GM23338 (cell line): ENCODE results near the gene USF2. TPM values are rescaled to one million over a fixed set of nuclear protein-coding genes. Genes with fewer than 3 reads are reported as not detected.
A peak's percentile ranks its signal among the peaks of the same experiment; 100 is the strongest.

ENCODE experiments used
- ATAC-seq: fragments of 200-7000 bp; cut with Tn5 transposase; 3 replicates; pipeline ENCODE4 v1.9.1; 2020
- DNase-seq: peaks from one replicate; pipeline ENCODE4 v3.0.0-alpha.2; 2015; ENCODE audit warnings: low spot score
- H2AFZ ChIP-seq: fragments of 200-600 bp; sonication (generic); 2 replicates; pipeline ENCODE4 v1.8.0; 2016; ENCODE audit warnings: antibody characterized with exemption, mild to moderate bottlenecking, moderate library complexity
- H3F3A ChIP-seq: fragments of 200-600 bp; sonication (generic); replicated peaks from 2 replicates; pipeline ENCODE4 v1.8.0; 2017; ENCODE audit warnings: antibody characterized with exemption, mixed run types, low read depth
- H3K27ac ChIP-seq: fragments of 200-600 bp; sonication (generic); 2 replicates; pipeline ENCODE4 v1.6.1; 2016; ENCODE audit warnings: low read depth
- H3K27me3 ChIP-seq: fragments of 200-600 bp; sonication (generic); 2 replicates; pipeline ENCODE4 v1.8.0; 2016; ENCODE audit warnings: mild to moderate bottlenecking, mixed run types, moderate library complexity; ENCODE audit not compliant: insufficient read depth
- H3K36me3 ChIP-seq: fragments of 200-600 bp; sonication (generic); 2 replicates; pipeline ENCODE4 v1.8.0; 2016; ENCODE audit warnings: mild to moderate bottlenecking; ENCODE audit not compliant: insufficient read depth
- H3K4me1 ChIP-seq: fragments of 200-600 bp; sonication (generic); 2 replicates; pipeline ENCODE4 v1.8.0; 2016; ENCODE audit warnings: mild to moderate bottlenecking, moderate library complexity; ENCODE audit not compliant: insufficient read depth
- H3K4me2 ChIP-seq: fragments of 200-600 bp; sonication (generic); 2 replicates; pipeline ENCODE4 v1.7.1; 2017; ENCODE audit warnings: mixed run types
- H3K4me3 ChIP-seq: fragments of 200-600 bp; sonication (generic); 2 replicates; pipeline ENCODE4 v1.6.1; 2016; ENCODE audit warnings: mixed run types
- H3K79me2 ChIP-seq: fragments of 200-600 bp; sonication (generic); replicated peaks from 2 replicates; pipeline ENCODE4 v1.8.0; 2017; ENCODE audit warnings: mild to moderate bottlenecking; ENCODE audit not compliant: insufficient read depth
- H3K9me2 ChIP-seq: fragments of 200-600 bp; sonication (generic); 2 replicates; pipeline ENCODE4 v1.8.0; 2017; ENCODE audit not compliant: insufficient read depth
- H4K20me1 ChIP-seq: fragments of 200-600 bp; sonication (generic); replicated peaks from 2 replicates; pipeline ENCODE4 v1.8.0; 2017; ENCODE audit warnings: mild to moderate bottlenecking; ENCODE audit not compliant: insufficient read depth
- H3K27ac Mint-ChIP-seq: 2 replicates; pipeline ENCODE4 v1.8.0; 2020; ENCODE audit warnings: inconsistent platforms, mild to moderate bottlenecking, moderate library complexity, mixed read lengths
- H3K27me3 Mint-ChIP-seq: 3 replicates; pipeline ENCODE4 v1.8.0; 2022; ENCODE audit warnings: low read depth, mild to moderate bottlenecking, moderate library complexity, mixed read lengths, inconsistent platforms; ENCODE audit not compliant: insufficient read depth, poor library complexity
- H3K36me3 Mint-ChIP-seq: 3 replicates; pipeline ENCODE4 v1.8.0; 2021; ENCODE audit warnings: low read depth, mild to moderate bottlenecking, inconsistent platforms, moderate library complexity, mixed read lengths
- H3K4me1 Mint-ChIP-seq: 3 replicates; pipeline ENCODE4 v1.8.0; 2020; ENCODE audit warnings: mild to moderate bottlenecking, inconsistent platforms, mixed read lengths
- H3K4me3 Mint-ChIP-seq: 3 replicates; pipeline ENCODE4 v1.8.0; 2021; ENCODE audit warnings: moderate library complexity, mild to moderate bottlenecking, inconsistent platforms, mixed read lengths
- H3K9me3 Mint-ChIP-seq: 3 replicates; pipeline ENCODE4 v1.8.0; 2020; ENCODE audit warnings: moderate library complexity, mild to moderate bottlenecking, inconsistent platforms, mixed read lengths
- CREB1 ChIP-seq: fragments of 250-450 bp; sonication (Bioruptor Pico); IDR thresholded peaks from 2 replicates; pipeline ENCODE4 v1.5.0; 2020; ENCODE audit warnings: low read depth, mild to moderate bottlenecking, moderate library complexity
- EZH2 ChIP-seq: fragments of 200-600 bp; sonication (generic); IDR thresholded peaks from one replicate; pipeline ENCODE4 v1.8.0; 2017; ENCODE audit warnings: antibody characterized with exemption, mild to moderate bottlenecking, low read depth; ENCODE audit not compliant: unreplicated experiment
- EZH2phosphoT487 ChIP-seq: fragments of 200-600 bp; sonication (generic); IDR thresholded peaks from one replicate; pipeline ENCODE4 v1.8.1; 2018; ENCODE audit warnings: antibody characterized with exemption; ENCODE audit not compliant: unreplicated experiment
- JUNB ChIP-seq: IDR thresholded peaks from one replicate; pipeline ENCODE4 v1.6.1; 2016; ENCODE audit warnings: antibody characterized with exemption; ENCODE audit not compliant: unreplicated experiment
- NANOG ChIP-seq: IDR thresholded peaks from 2 replicates; pipeline ENCODE4 v1.6.1; 2016; ENCODE audit warnings: antibody characterized with exemption, borderline replicate concordance
- POLR2AphosphoS5 ChIP-seq: IDR thresholded peaks from 2 replicates; pipeline ENCODE4 v1.6.1; 2016; ENCODE audit warnings: antibody characterized with exemption, low read depth
- STAT1 ChIP-seq: IDR thresholded peaks from one replicate; pipeline ENCODE4 v1.6.1; 2016; ENCODE audit warnings: antibody characterized with exemption; ENCODE audit not compliant: unreplicated experiment
- ZNF114 ChIP-seq: fragments of 250-450 bp; sonication (Bioruptor Pico); IDR thresholded peaks from 2 replicates; pipeline ENCODE4 v1.5.0; 2020; ENCODE audit warnings: mild to moderate bottlenecking, moderate library complexity
- ZNF331 ChIP-seq: fragments of 250-450 bp; sonication (Bioruptor Pico); IDR thresholded peaks from 2 replicates; pipeline ENCODE4 v1.5.0; 2020; ENCODE audit warnings: low read depth, mild to moderate bottlenecking, moderate library complexity
- polyA plus RNA-seq: library from polyadenylated mRNA; unstranded; fragments of >200 nt; fragmentation: Nextera tagmentation; extraction: Ambion mirVana; gene quantifications from 2 replicates; pipeline ENCODE4 v1.2.1, GENCODE V29; 2016
- total RNA-seq: library from RNA; depleted of rRNA; stranded (reverse); fragments of >200 nt; shearing (Covaris generic); gene quantifications from 2 replicates; pipeline ENCODE4 v1.2.3, GENCODE V29; 2014
- TF ChIP-seq, protein P1 (sequence below): IDR thresholded peaks from one replicate; pipeline ENCODE4 v1.6.1; 2018; ENCODE audit warnings: antibody characterized with exemption; ENCODE audit not compliant: unreplicated experiment
- TF ChIP-seq, protein P2 (sequence below): fragments of 250-450 bp; sonication (Bioruptor Pico); IDR thresholded peaks from 2 replicates; pipeline ENCODE4 v1.5.0; 2020; ENCODE audit warnings: mild to moderate bottlenecking, moderate library complexity
- TF ChIP-seq, protein P3 (sequence below), 2 experiments: fragments of 200-600 bp in 1 of 2; sonication (generic) in 1 of 2; conservative IDR thresholded peaks; 2 replicates each; pipeline versions ENCODE4 v1.5.1 to v1.6.1; 2016 to 2017; ENCODE audit warnings: antibody characterized with exemption in 2 of 2, low read depth in 2 of 2, mild to moderate bottlenecking in 2 of 2, moderate library complexity in 1 of 2

Gene USF2
- total and polyA plus RNA-seq, 2 experiments from 2014 or later: 28.9 to 60.5 TPM

DNA sequence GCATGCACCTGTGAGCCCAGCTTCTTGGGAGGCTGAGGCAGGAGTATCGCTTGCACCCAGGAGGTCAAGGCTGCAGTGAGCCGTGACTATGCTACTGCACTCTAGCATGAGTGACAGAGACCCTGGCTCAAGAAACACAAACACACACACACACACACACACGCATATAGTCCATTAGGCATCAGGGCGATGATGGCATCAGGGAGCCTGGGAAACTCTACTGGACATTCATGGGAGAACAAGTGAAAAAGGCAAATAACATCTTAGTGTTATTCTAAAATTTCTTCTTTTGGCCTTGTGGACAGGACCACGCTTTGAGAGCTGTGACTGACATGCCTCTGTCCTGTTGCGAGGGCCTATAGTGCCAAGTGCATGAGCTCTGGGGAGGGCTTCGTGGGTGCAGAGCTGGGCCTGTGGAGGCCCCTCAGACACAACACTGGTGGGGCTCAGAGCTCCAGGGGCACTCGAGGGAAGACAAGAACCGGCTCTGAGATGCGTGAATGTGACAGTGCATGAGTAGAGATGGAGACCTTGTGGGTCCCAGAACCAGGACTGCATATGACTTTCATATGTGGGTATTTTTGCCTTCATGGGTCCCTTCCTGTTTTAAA lies 8.0 kb upstream of the USF2 start:
- no peaks in the 10 kb centered on the region for H3K4me1 ChIP-seq
- H3K4me3 ChIP-seq: no peak overlapping the region
- no peak overlapping the region for H3K4me2 ChIP-seq
- Mint-ChIP-seq H3K27me3 (peaks cover 34% of the 10 kb centered on the region), H3K36me3 (peaks cover 79% of the 10 kb centered on the region), H3K9me3 (no peaks in the 10 kb centered on the region), H3K4me3 (no peak overlapping the region), H3K27ac (peak overlapping the region; percentile 36; the same call in 1 of the 2 replicates), H3K4me1 (peaks cover 6% of the 10 kb centered on the region; the same call in 2 of the 3 replicates)
- H3K9me2 ChIP-seq: no peaks in the 10 kb centered on the region
- DNase-seq (no peak), ATAC-seq (no peak)
- peaks cover 7% of the 10 kb centered on the region for H3F3A ChIP-seq
- H3K27ac ChIP-seq: no peak overlapping the region
- no peak overlapping the region for H2AFZ ChIP-seq
- no peak for TF ChIP-seq EZH2phosphoT487
- TF ChIP-seq NANOG: no peak
- TF ChIP-seq, protein P1, sequence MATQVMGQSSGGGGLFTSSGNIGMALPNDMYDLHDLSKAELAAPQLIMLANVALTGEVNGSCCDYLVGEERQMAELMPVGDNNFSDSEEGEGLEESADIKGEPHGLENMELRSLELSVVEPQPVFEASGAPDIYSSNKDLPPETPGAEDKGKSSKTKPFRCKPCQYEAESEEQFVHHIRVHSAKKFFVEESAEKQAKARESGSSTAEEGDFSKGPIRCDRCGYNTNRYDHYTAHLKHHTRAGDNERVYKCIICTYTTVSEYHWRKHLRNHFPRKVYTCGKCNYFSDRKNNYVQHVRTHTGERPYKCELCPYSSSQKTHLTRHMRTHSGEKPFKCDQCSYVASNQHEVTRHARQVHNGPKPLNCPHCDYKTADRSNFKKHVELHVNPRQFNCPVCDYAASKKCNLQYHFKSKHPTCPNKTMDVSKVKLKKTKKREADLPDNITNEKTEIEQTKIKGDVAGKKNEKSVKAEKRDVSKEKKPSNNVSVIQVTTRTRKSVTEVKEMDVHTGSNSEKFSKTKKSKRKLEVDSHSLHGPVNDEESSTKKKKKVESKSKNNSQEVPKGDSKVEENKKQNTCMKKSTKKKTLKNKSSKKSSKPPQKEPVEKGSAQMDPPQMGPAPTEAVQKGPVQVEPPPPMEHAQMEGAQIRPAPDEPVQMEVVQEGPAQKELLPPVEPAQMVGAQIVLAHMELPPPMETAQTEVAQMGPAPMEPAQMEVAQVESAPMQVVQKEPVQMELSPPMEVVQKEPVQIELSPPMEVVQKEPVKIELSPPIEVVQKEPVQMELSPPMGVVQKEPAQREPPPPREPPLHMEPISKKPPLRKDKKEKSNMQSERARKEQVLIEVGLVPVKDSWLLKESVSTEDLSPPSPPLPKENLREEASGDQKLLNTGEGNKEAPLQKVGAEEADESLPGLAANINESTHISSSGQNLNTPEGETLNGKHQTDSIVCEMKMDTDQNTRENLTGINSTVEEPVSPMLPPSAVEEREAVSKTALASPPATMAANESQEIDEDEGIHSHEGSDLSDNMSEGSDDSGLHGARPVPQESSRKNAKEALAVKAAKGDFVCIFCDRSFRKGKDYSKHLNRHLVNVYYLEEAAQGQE: no peak
- no peak for TF ChIP-seq CREB1 (CRISPR knock-in tag)
- TF ChIP-seq STAT1: no peak
- TF ChIP-seq, protein P2, sequence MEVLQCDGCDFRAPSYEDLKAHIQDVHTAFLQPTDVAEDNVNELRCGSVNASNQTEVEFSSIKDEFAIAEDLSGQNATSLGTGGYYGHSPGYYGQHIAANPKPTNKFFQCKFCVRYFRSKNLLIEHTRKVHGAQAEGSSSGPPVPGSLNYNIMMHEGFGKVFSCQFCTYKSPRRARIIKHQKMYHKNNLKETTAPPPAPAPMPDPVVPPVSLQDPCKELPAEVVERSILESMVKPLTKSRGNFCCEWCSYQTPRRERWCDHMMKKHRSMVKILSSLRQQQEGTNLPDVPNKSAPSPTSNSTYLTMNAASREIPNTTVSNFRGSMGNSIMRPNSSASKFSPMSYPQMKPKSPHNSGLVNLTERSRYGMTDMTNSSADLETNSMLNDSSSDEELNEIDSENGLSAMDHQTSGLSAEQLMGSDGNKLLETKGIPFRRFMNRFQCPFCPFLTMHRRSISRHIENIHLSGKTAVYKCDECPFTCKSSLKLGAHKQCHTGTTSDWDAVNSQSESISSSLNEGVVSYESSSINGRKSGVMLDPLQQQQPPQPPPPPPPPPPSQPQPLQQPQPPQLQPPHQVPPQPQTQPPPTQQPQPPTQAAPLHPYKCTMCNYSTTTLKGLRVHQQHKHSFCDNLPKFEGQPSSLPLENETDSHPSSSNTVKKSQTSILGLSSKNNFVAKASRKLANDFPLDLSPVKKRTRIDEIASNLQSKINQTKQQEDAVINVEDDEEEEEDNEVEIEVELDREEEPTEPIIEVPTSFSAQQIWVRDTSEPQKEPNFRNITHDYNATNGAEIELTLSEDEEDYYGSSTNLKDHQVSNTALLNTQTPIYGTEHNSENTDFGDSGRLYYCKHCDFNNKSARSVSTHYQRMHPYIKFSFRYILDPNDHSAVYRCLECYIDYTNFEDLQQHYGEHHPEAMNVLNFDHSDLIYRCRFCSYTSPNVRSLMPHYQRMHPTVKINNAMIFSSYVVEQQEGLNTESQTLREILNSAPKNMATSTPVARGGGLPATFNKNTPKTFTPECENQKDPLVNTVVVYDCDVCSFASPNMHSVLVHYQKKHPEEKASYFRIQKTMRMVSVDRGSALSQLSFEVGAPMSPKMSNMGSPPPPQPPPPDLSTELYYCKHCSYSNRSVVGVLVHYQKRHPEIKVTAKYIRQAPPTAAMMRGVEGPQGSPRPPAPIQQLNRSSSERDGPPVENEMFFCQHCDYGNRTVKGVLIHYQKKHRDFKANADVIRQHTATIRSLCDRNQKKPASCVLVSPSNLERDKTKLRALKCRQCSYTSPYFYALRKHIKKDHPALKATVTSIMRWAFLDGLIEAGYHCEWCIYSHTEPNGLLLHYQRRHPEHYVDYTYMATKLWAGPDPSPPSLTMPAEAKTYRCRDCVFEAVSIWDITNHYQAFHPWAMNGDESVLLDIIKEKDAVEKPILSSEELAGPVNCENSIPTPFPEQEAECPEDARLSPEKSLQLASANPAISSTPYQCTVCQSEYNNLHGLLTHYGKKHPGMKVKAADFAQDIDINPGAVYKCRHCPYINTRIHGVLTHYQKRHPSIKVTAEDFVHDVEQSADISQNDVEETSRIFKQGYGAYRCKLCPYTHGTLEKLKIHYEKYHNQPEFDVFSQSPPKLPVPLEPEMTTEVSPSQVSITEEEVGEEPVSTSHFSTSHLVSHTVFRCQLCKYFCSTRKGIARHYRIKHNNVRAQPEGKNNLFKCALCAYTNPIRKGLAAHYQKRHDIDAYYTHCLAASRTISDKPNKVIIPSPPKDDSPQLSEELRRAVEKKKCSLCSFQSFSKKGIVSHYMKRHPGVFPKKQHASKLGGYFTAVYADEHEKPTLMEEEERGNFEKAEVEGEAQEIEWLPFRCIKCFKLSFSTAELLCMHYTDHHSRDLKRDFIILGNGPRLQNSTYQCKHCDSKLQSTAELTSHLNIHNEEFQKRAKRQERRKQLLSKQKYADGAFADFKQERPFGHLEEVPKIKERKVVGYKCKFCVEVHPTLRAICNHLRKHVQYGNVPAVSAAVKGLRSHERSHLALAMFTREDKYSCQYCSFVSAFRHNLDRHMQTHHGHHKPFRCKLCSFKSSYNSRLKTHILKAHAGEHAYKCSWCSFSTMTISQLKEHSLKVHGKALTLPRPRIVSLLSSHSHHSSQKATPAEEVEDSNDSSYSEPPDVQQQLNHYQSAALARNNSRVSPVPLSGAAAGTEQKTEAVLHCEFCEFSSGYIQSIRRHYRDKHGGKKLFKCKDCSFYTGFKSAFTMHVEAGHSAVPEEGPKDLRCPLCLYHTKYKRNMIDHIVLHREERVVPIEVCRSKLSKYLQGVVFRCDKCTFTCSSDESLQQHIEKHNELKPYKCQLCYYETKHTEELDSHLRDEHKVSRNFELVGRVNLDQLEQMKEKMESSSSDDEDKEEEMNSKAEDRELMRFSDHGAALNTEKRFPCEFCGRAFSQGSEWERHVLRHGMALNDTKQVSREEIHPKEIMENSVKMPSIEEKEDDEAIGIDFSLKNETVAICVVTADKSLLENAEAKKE (CRISPR knock-in tag): no peak
- TF ChIP-seq EZH2: no peak
- TF ChIP-seq JUNB: no peak
- TF ChIP-seq, protein P3, sequence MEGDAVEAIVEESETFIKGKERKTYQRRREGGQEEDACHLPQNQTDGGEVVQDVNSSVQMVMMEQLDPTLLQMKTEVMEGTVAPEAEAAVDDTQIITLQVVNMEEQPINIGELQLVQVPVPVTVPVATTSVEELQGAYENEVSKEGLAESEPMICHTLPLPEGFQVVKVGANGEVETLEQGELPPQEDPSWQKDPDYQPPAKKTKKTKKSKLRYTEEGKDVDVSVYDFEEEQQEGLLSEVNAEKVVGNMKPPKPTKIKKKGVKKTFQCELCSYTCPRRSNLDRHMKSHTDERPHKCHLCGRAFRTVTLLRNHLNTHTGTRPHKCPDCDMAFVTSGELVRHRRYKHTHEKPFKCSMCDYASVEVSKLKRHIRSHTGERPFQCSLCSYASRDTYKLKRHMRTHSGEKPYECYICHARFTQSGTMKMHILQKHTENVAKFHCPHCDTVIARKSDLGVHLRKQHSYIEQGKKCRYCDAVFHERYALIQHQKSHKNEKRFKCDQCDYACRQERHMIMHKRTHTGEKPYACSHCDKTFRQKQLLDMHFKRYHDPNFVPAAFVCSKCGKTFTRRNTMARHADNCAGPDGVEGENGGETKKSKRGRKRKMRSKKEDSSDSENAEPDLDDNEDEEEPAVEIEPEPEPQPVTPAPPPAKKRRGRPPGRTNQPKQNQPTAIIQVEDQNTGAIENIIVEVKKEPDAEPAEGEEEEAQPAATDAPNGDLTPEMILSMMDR (conservative IDR thresholded peaks at IDR 0.05; ENCODE audit: low read depth in 2 of 2): no peak
- no peak; the same call in 1 of the 2 replicates for TF ChIP-seq POLR2AphosphoS5
- no peak for TF ChIP-seq ZNF331 (CRISPR knock-in tag)
- no peak for TF ChIP-seq ZNF114 (CRISPR knock-in tag)
- no peaks in the 10 kb centered on the region for H3K27me3 ChIP-seq
- peaks cover 21% of the 10 kb centered on the region for H4K20me1 ChIP-seq
- peaks cover 12% of the 10 kb centered on the region for H3K79me2 ChIP-seq
- H3K36me3 ChIP-seq: peaks cover 8% of the 10 kb centered on the region; the same call in 1 of the 2 replicates
